OCI-LY3 (cell line): Measurements from ENCODE around the gene DENND2C.

ENCODE experiments used
- CTCF ChIP-seq: fragments of 200-600, 300-600 bp; sonication (generic); IDR thresholded peaks from 2 replicates; pipeline ENCODE4 v1.5.1; 2014; ENCODE audit warnings: antibody characterized with exemption, low read length, low read depth
- EZH2phosphoT487 ChIP-seq: fragments of 200-600 bp; shearing (Covaris generic); IDR thresholded peaks from 2 replicates; pipeline ENCODE4 v1.6.1; 2018; ENCODE audit warnings: antibody characterized with exemption, mixed run types, low read depth

- TF ChIP-seq CTCF = no peak
- no peak for TF ChIP-seq EZH2phosphoT487
Measured at GRCh38 chr1:114677691-114678090, 7.8 kb upstream of the DENND2C start.
